Type B pancreatic cell (in vitro differentiated cells): ENCODE measurements around the gene KNDC1. TPM values are rescaled to one million over a fixed set of nuclear protein-coding genes. Genes with fewer than 3 reads are reported as not detected.

ENCODE experiments used
- DNase-seq: peaks from one replicate; pipeline ENCODE4 v3.0.0; 2021; ENCODE audit warnings: mixed read lengths; ENCODE audit not compliant: unreplicated experiment; ENCODE audit errors: extremely low spot score
- H3K27ac Mint-ChIP-seq: 2 replicates; pipeline ENCODE4 v1.8.0; 2021; ENCODE audit warnings: mild to moderate bottlenecking, mixed read lengths
- H3K27me3 Mint-ChIP-seq: 2 replicates; pipeline ENCODE4 v1.8.0; 2021; ENCODE audit warnings: mixed read lengths
- H3K36me3 Mint-ChIP-seq: 2 replicates; pipeline ENCODE4 v1.8.0; 2021; ENCODE audit warnings: mixed read lengths
- H3K4me1 Mint-ChIP-seq: one replicate; pipeline ENCODE4 v1.8.0; 2021; ENCODE audit warnings: mixed read lengths; ENCODE audit not compliant: unreplicated experiment
- H3K4me3 Mint-ChIP-seq: 2 replicates; pipeline ENCODE4 v1.8.0; 2021; ENCODE audit warnings: mild to moderate bottlenecking, mixed read lengths
- H3K9me3 Mint-ChIP-seq: 2 replicates; pipeline ENCODE4 v1.8.0; 2021; ENCODE audit warnings: mixed read lengths
- microRNA-seq: library from miRNA; unstranded; fragments of <30 nt; microRNA quantifications from one replicate; pipeline ENCODE4, GENCODE V29; 2020
- total RNA-seq: library from RNA; stranded (reverse); gene quantifications from 2 replicates; pipeline ENCODE4 v1.2.1, GENCODE V29; 2021; ENCODE audit warnings: low replicate concordance
- TF ChIP-seq, protein P1 (sequence below): fragments of 200-600 bp; sonication (generic); conservative IDR thresholded peaks from 2 replicates; pipeline ENCODE4 v1.5.0; 2021; ENCODE audit warnings: antibody characterized with exemption, mild to moderate bottlenecking

The KNDC1 gene
- total RNA-seq, 1 donor from 2014 or later: 6.4 TPM

GRCh38 chr10:133275684-133276092 is 115.7 kb downstream of the KNDC1 start:
- Mint-ChIP-seq H3K36me3 (no peaks in the 10 kb centered on the region), H3K4me3 (peak overlapping the region; percentile 28), H3K27me3 (peaks cover 3% of the 10 kb centered on the region), H3K9me3 (no peaks in the 10 kb centered on the region), H3K27ac (peak overlapping the region; percentile 81), H3K4me1 (peaks cover 8% of the 10 kb centered on the region)
- DNase-seq: no peak
- TF ChIP-seq, protein P1, sequence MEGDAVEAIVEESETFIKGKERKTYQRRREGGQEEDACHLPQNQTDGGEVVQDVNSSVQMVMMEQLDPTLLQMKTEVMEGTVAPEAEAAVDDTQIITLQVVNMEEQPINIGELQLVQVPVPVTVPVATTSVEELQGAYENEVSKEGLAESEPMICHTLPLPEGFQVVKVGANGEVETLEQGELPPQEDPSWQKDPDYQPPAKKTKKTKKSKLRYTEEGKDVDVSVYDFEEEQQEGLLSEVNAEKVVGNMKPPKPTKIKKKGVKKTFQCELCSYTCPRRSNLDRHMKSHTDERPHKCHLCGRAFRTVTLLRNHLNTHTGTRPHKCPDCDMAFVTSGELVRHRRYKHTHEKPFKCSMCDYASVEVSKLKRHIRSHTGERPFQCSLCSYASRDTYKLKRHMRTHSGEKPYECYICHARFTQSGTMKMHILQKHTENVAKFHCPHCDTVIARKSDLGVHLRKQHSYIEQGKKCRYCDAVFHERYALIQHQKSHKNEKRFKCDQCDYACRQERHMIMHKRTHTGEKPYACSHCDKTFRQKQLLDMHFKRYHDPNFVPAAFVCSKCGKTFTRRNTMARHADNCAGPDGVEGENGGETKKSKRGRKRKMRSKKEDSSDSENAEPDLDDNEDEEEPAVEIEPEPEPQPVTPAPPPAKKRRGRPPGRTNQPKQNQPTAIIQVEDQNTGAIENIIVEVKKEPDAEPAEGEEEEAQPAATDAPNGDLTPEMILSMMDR: no peak

Small RNA genes within 50 kb of the gene (microRNA-seq; reads per million reads assigned to microRNA genes)
- not detected for gene MIR202

Other genes with a start within 250 kb of the KNDC1 start
- gene CFAP46, start 217.6 kb upstream of the KNDC1 start, total RNA-seq: 2.9 and 10.9 TPM in 2 replicates
- gene ADGRA1, start 72.3 kb upstream of the KNDC1 start, total RNA-seq: 0.99 and 1.6 TPM in 2 replicates
- not detected in 2 replicates for gene UTF1, start 70.0 kb downstream of the KNDC1 start, total RNA-seq
- not detected in 2 replicates for gene VENTX, start 77.6 kb downstream of the KNDC1 start, total RNA-seq
- gene ADAM8, start 116.6 kb downstream of the KNDC1 start, total RNA-seq: 6.2 and 7.1 TPM in 2 replicates
- 57.9 and 58.6 TPM in 2 replicates for gene TUBGCP2, start 148.7 kb downstream of the KNDC1 start, total RNA-seq
- 39.7 and 51.9 TPM in 2 replicates for gene ZNF511, start 148.7 kb downstream of the KNDC1 start, total RNA-seq
- 3.6 and 8.5 TPM in 2 replicates for gene CALY, start 176.7 kb downstream of the KNDC1 start, total RNA-seq
- gene PRAP1, start 187.2 kb downstream of the KNDC1 start, total RNA-seq: 1.3 and 2.8 TPM in 2 replicates
- 20.4 and 21.7 TPM in 2 replicates for gene FUOM, start 197.8 kb downstream of the KNDC1 start, total RNA-seq
- gene ECHS1, start 213.1 kb downstream of the KNDC1 start, total RNA-seq: 106 and 127 TPM in 2 replicates
- gene PAOX, start 219.0 kb downstream of the KNDC1 start, total RNA-seq: 6.9 and 8.2 TPM in 2 replicates
- 79.1 and 89.6 TPM in 2 replicates for gene MTG1, start 233.9 kb downstream of the KNDC1 start, total RNA-seq